ENCODE results near the gene ARID1B.

- TF ChIP-seq, protein P1, sequence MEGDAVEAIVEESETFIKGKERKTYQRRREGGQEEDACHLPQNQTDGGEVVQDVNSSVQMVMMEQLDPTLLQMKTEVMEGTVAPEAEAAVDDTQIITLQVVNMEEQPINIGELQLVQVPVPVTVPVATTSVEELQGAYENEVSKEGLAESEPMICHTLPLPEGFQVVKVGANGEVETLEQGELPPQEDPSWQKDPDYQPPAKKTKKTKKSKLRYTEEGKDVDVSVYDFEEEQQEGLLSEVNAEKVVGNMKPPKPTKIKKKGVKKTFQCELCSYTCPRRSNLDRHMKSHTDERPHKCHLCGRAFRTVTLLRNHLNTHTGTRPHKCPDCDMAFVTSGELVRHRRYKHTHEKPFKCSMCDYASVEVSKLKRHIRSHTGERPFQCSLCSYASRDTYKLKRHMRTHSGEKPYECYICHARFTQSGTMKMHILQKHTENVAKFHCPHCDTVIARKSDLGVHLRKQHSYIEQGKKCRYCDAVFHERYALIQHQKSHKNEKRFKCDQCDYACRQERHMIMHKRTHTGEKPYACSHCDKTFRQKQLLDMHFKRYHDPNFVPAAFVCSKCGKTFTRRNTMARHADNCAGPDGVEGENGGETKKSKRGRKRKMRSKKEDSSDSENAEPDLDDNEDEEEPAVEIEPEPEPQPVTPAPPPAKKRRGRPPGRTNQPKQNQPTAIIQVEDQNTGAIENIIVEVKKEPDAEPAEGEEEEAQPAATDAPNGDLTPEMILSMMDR (IDR thresholded peaks at IDR 0.05; ENCODE audit: insufficient read depth, low read length, poor library complexity, severe bottlenecking): no peak
- TF ChIP-seq EZH2phosphoT487 (conservative IDR thresholded peaks at IDR 0.05; ENCODE audit: low read length): no peak
Measured at GRCh38 chr6:157106487-157106886, 329.3 kb downstream of the ARID1B start.
